BLaER1 treated with 17β-estradiol and CSF1 and Interleukin-3, amounts not matched to agents 10 nM and 100 nM (cell line): ENCODE results near the gene TPGS1.

ENCODE experiments used
- H3K27ac ChIP-seq, 11 experiments: shearing (Covaris generic); formaldehyde crosslinking; 2 replicates each; pipeline ENCODE4 v1.8.1; 2022
- H3K27me3 ChIP-seq, 11 experiments: shearing (Covaris generic); formaldehyde crosslinking; 2 replicates each; pipeline ENCODE4 v1.8.1; 2022
- H3K36me3 ChIP-seq, 11 experiments: shearing (Covaris generic); formaldehyde crosslinking; 2 replicates each; pipeline ENCODE4 v1.8.1; 2022
- H3K4me1 ChIP-seq, 10 experiments: shearing (Covaris generic); formaldehyde crosslinking; 2 replicates each; pipeline ENCODE4 v1.8.1; 2022
- H3K4me2 ChIP-seq, 11 experiments: shearing (Covaris generic); formaldehyde crosslinking; 2 replicates each; pipeline ENCODE4 v1.8.1; 2022
- H3K4me3 ChIP-seq, 10 experiments: shearing (Covaris generic); formaldehyde crosslinking; 2 replicates each; pipeline ENCODE4 v1.8.1; 2022
- H3K9ac ChIP-seq, 11 experiments: shearing (Covaris generic); formaldehyde crosslinking; 2 replicates each; pipeline ENCODE4 v1.8.1; 2022
- H3K9me3 ChIP-seq, 11 experiments: shearing (Covaris generic); formaldehyde crosslinking; replicated peaks in 1 of 11; 2 replicates each; pipeline ENCODE4 v1.8.1; 2022
- H4K20me1 ChIP-seq, 11 experiments: shearing (Covaris generic); formaldehyde crosslinking; 2 replicates each; pipeline ENCODE4 v1.8.1; 2022
- Cebpa-rat ChIP-seq, 11 experiments: shearing (Covaris generic); IDR thresholded peaks; 2 replicates each; pipeline ENCODE4 v1.8.1; 2022

Gene TPGS1

GRCh38 chr19:510606-511100 is 3.4 kb downstream of the TPGS1 start:
- no peak for TF ChIP-seq Cebpa-rat (IDR thresholded peaks at IDR 0.05)
- Histone ChIP-seq H4K20me1 (peaks cover 11 to 66% (median 44%) of the 10 kb centered on the region in 11 experiments; a peak in 21 of 22 replicates), H3K27me3 (no peaks in the 10 kb centered on the region), H3K4me2 (peak overlapping the region; percentile 90 to 100 (median 99)), H3K36me3 (peaks cover 0 to 30% (median 14%) of the 10 kb centered on the region in 11 experiments; a peak in 17 of 22 replicates), H3K9ac (peak overlapping the region; percentile 64 to 77 (median 73)), H3K9me3 (0 out of 22 replicates have a peak, but pooled peaks cover 0 to 3% (median 0%) of the 10 kb centered on the region in 11 experiments), H3K27ac (peak overlapping the region; percentile 51 to 98 (median 80)), H3K4me3 (peak overlapping the region; percentile 37 to 67 (median 51)), H3K4me1 (peaks cover 58 to 79% (median 72%) of the 10 kb centered on the region in 10 experiments)

- Histone ChIP-seq H3K4me2 (peak overlapping the region; percentile 90 to 100 (median 99)), H3K4me3 (peak overlapping the region; percentile 37 to 67 (median 51)), H3K9ac (peak overlapping the region; percentile 64 to 77 (median 73)), H3K27ac (peak overlapping the region; percentile 51 to 98 (median 80)), H4K20me1 (peaks cover 11 to 66% (median 44%) of the 10 kb centered on the region in 11 experiments; a peak in 21 of 22 replicates), H3K36me3 (peaks cover 0 to 30% (median 14%) of the 10 kb centered on the region in 11 experiments; a peak in 17 of 22 replicates), H3K27me3 (no peaks in the 10 kb centered on the region), H3K4me1 (peaks cover 52 to 75% (median 69%) of the 10 kb centered on the region in 10 experiments), H3K9me3 (0 out of 22 replicates have a peak, but pooled peaks cover 0 to 3% (median 0%) of the 10 kb centered on the region in 11 experiments)
- peak in 3 of 11 experiments; percentile 19 to 82 (median 29); a peak in 4 of 22 replicates for TF ChIP-seq Cebpa-rat (IDR thresholded peaks at IDR 0.05)
Measured at GRCh38 chr19:511101-511851, 4.0 kb downstream of the TPGS1 start.

- H3K9ac ChIP-seq: peak overlapping the region in 8 of 11 experiments; percentile 19 to 63 (median 45); a peak in 11 of 22 replicates
- peak overlapping the region; percentile 13 to 100 (median 99); a peak in 21 of 22 replicates for H3K4me2 ChIP-seq
Measured at GRCh38 chr19:512547-513365, 5.5 kb downstream of the TPGS1 start.

GRCh38 chr19:513368-514165 is 6.3 kb downstream of the TPGS1 start:
- H3K36me3 ChIP-seq: peaks cover 0 to 30% (median 14%) of the 10 kb centered on the region in 11 experiments; a peak in 17 of 22 replicates
- H3K9ac ChIP-seq: peak overlapping the region in 6 of 11 experiments; percentile 19 to 63 (median 56); a peak in 9 of 22 replicates
- H3K27me3 ChIP-seq: no peaks in the 10 kb centered on the region
- H3K27ac ChIP-seq: peak overlapping the region in 3 of 11 experiments; percentile 51 to 98 (median 77); a peak in 1 of 22 replicates
- peak overlapping the region in 10 of 11 experiments; percentile 13 to 100 (median 99); a peak in 17 of 22 replicates for H3K4me2 ChIP-seq
- TF ChIP-seq Cebpa-rat (IDR thresholded peaks at IDR 0.05): no peak
- H3K4me1 ChIP-seq: peaks cover 43 to 68% (median 60%) of the 10 kb centered on the region in 10 experiments
- H3K4me3 ChIP-seq: no peak overlapping the region
- peaks cover 11 to 58% (median 44%) of the 10 kb centered on the region in 11 experiments; a peak in 21 of 22 replicates for H4K20me1 ChIP-seq
- 0 out of 22 replicates have a peak, but pooled peaks cover 0 to 3% (median 0%) of the 10 kb centered on the region in 11 experiments for H3K9me3 ChIP-seq

More at GRCh38 chr19:512547-513365, 5.5 kb downstream of the TPGS1 start:
- Histone ChIP-seq H3K4me3 (no peak overlapping the region), H3K27ac (peak overlapping the region in 7 of 11 experiments; percentile 18 to 98 (median 77); a peak in 8 of 22 replicates), H4K20me1 (peaks cover 11 to 66% (median 44%) of the 10 kb centered on the region in 11 experiments; a peak in 21 of 22 replicates), H3K4me1 (peaks cover 49 to 75% (median 67%) of the 10 kb centered on the region in 10 experiments), H3K36me3 (peaks cover 0 to 30% (median 14%) of the 10 kb centered on the region in 11 experiments; a peak in 17 of 22 replicates), H3K27me3 (no peaks in the 10 kb centered on the region), H3K9me3 (0 out of 22 replicates have a peak, but pooled peaks cover 0 to 3% (median 0%) of the 10 kb centered on the region in 11 experiments)
- no peak for TF ChIP-seq Cebpa-rat (IDR thresholded peaks at IDR 0.05)

GRCh38 chr19:514166-514663 is 6.9 kb downstream of the TPGS1 start:
- Histone ChIP-seq H3K27me3 (no peaks in the 10 kb centered on the region), H3K9me3 (0 out of 22 replicates have a peak, but pooled peaks cover 0 to 3% (median 0%) of the 10 kb centered on the region in 11 experiments), H4K20me1 (peaks cover 11 to 52% (median 40%) of the 10 kb centered on the region in 11 experiments; a peak in 21 of 22 replicates), H3K9ac (no peak overlapping the region), H3K4me2 (peak overlapping the region in 4 of 11 experiments; percentile 90 to 100 (median 98); a peak in 3 of 22 replicates), H3K4me3 (no peak overlapping the region), H3K27ac (no peak overlapping the region), H3K36me3 (peaks cover 3 to 29% (median 17%) of the 10 kb centered on the region in 11 experiments; a peak in 20 of 22 replicates), H3K4me1 (peaks cover 36 to 62% (median 53%) of the 10 kb centered on the region in 10 experiments)
- TF ChIP-seq Cebpa-rat (IDR thresholded peaks at IDR 0.05): no peak

- H3K4me1 ChIP-seq: peaks cover 3 to 37% (median 30%) of the 10 kb centered on the region in 10 experiments; a peak in 18 of 20 replicates
- peaks cover 6 to 34% (median 23%) of the 10 kb centered on the region in 11 experiments; a peak in 19 of 22 replicates for H3K36me3 ChIP-seq
- H3K9me3 ChIP-seq: no peaks in the 10 kb centered on the region
- H3K4me3 ChIP-seq: no peak overlapping the region
- TF ChIP-seq Cebpa-rat (IDR thresholded peaks at IDR 0.05): no peak
- H3K27me3 ChIP-seq: no peaks in the 10 kb centered on the region
- H3K27ac ChIP-seq: no peak overlapping the region
- no peak overlapping the region for H3K4me2 ChIP-seq
- H3K9ac ChIP-seq: no peak overlapping the region
- peaks cover 6 to 27% (median 20%) of the 10 kb centered on the region in 11 experiments; a peak in 19 of 22 replicates for H4K20me1 ChIP-seq
Measured at GRCh38 chr19:517721-518597, 10.7 kb downstream of the TPGS1 start.
